HepG2 (cell line): Measurements from ENCODE around the gene MDP1. TPM values are rescaled to one million over a fixed set of nuclear protein-coding genes. Genes with fewer than 3 reads are reported as not detected.

ENCODE experiments used
- ARID2 ChIP-seq: sonication (generic); formaldehyde crosslinking; IDR thresholded peaks from 2 replicates; pipeline ENCODE4 v1.8.1; 2022; ENCODE audit warnings: mild to moderate bottlenecking, missing genetic modification reagents, borderline replicate concordance
- ATF7 ChIP-seq, 2 experiments: fragments of 450-650 bp in 1 of 2; sonication (generic) in 1 of 2; formaldehyde crosslinking in 1 of 2; IDR thresholded peaks; 2 replicates each; pipeline versions ENCODE4 v1.4.0 to v1.6.1; 2016 to 2020; ENCODE audit warnings: antibody characterized with exemption in 1 of 2, mild to moderate bottlenecking in 1 of 2, missing genetic modification reagents in 1 of 2
- DRAP1 ChIP-seq: IDR thresholded peaks from 2 replicates; pipeline ENCODE4 v1.6.1; 2016; ENCODE audit warnings: missing genetic modification reagents, missing compliant biosample characterization
- HINFP ChIP-seq: sonication (generic); formaldehyde crosslinking; IDR thresholded peaks from 2 replicates; pipeline ENCODE4 v1.4.0; 2020; ENCODE audit warnings: low read depth, mild to moderate bottlenecking, missing genetic modification reagents
- HNRNPUL1 ChIP-seq: fragments of 200-400 bp; formaldehyde crosslinking; IDR thresholded peaks from 2 replicates; pipeline ENCODE4 v1.6.1; 2017; ENCODE audit warnings: low read depth, mild to moderate bottlenecking, low read length, moderate library complexity
- HOXA3 ChIP-seq: sonication (generic); formaldehyde crosslinking; IDR thresholded peaks from 2 replicates; pipeline ENCODE4 v1.5.0; 2020; ENCODE audit warnings: missing genetic modification reagents
- HOXA9 ChIP-seq: sonication (generic); formaldehyde crosslinking; IDR thresholded peaks from 2 replicates; pipeline ENCODE4 v1.8.1; 2022; ENCODE audit warnings: missing genetic modification reagents, mild to moderate bottlenecking, moderate library complexity, borderline replicate concordance
- ISL2 ChIP-seq: sonication (generic); formaldehyde crosslinking; IDR thresholded peaks from 2 replicates; pipeline ENCODE4 v1.5.0; 2020; ENCODE audit warnings: missing genetic modification reagents
- MED8 ChIP-seq: sonication (generic); formaldehyde crosslinking; IDR thresholded peaks from 2 replicates; pipeline ENCODE4 v1.8.1; 2023; ENCODE audit warnings: mild to moderate bottlenecking, missing genetic modification reagents; ENCODE audit not compliant: insufficient replicate concordance
- MEF2D ChIP-seq: sonication (generic); formaldehyde crosslinking; IDR thresholded peaks from 2 replicates; pipeline ENCODE4 v1.5.1; 2020; ENCODE audit warnings: mild to moderate bottlenecking, missing genetic modification reagents
- NFAT5 ChIP-seq: sonication (generic); formaldehyde crosslinking; IDR thresholded peaks from 2 replicates; pipeline ENCODE4 v1.4.0; 2020; ENCODE audit warnings: missing genetic modification reagents
- PAWR ChIP-seq: sonication (generic); formaldehyde crosslinking; IDR thresholded peaks from 2 replicates; pipeline ENCODE4 v1.4.0; 2020; ENCODE audit warnings: missing genetic modification reagents, mild to moderate bottlenecking, borderline replicate concordance
- PAX8 ChIP-seq: sonication (generic); formaldehyde crosslinking; IDR thresholded peaks from 2 replicates; pipeline ENCODE4 v1.8.0; 2022; ENCODE audit warnings: mild to moderate bottlenecking, missing genetic modification reagents, borderline replicate concordance
- SATB2 ChIP-seq: sonication (generic); formaldehyde crosslinking; IDR thresholded peaks from 2 replicates; pipeline ENCODE4 v1.5.0; 2020; ENCODE audit warnings: missing genetic modification reagents
- TAF1 ChIP-seq: sonication (generic); formaldehyde crosslinking; IDR thresholded peaks from 2 replicates; pipeline ENCODE4 v1.4.0; 2020; ENCODE audit warnings: missing genetic modification reagents
- TCF7 ChIP-seq: sonication (generic); IDR thresholded peaks from 2 replicates; pipeline ENCODE4 v1.6.1; 2016; ENCODE audit warnings: antibody characterized with exemption, low read depth
- TRIM22 ChIP-seq: fragments of 450-650 bp; IDR thresholded peaks from 2 replicates; pipeline ENCODE4 v1.6.1; 2017
- ZNF274 ChIP-seq: sonication (generic); formaldehyde crosslinking; IDR thresholded peaks from 2 replicates; pipeline ENCODE4 v1.5.1; 2020; ENCODE audit warnings: mild to moderate bottlenecking, missing genetic modification reagents
- polyA plus RNA-seq, 8 experiments: library from polyadenylated mRNA; depleted of rRNA in 3 of 8; stranded (reverse) in 7 of 8; unstranded in 1 of 8; fragments of >200 nt; fragmentation: Illumina TruSeq in 4 of 8; extraction: Trizol in 4 of 8; gene quantifications; 2 replicates each; pipeline versions ENCODE4 v1.2.1 to v1.2.3, GENCODE V29; 2011 to 2016; ENCODE audit warnings: low read depth in 4 of 8, missing spikeins in 1 of 8, mixed read lengths in 1 of 8; ENCODE audit not compliant: insufficient read depth in 1 of 8
- total RNA-seq, 5 experiments: library from RNA; depleted of rRNA; stranded (reverse); fragments of >200 nt; fragmentation: Illumina TruSeq; extraction: Trizol; gene quantifications; 2 replicates each; pipeline ENCODE4 v1.2.3, GENCODE V29; 2016; ENCODE audit warnings: low read depth in 1 of 5

MDP1 gene
- total and polyA plus RNA-seq, 2 of the 13 experiments (the other 11 are each of a cell fraction or from before 2014, with no cell fraction given), result 44.1 to 48.7 TPM

GRCh38 chr14:24215495-24216344, at the start of gene MDP1 (continued):
- TF ChIP-seq PAWR (CRISPR knock-in tag) (0 out of 2 replicates have a peak, but pooled peaks have one; percentile 49), MEF2D (CRISPR knock-in tag) (peak; percentile 94), ZNF274 (CRISPR knock-in tag) (peak; percentile 52; the same call in 1 of the 2 replicates), HOXA3 (peak; percentile 99), HINFP (CRISPR knock-in tag) (peak; percentile 70), ARID2 (peak; percentile 99), SATB2 (CRISPR knock-in tag) (peak; percentile 82), TRIM22 (no peak), NFAT5 (CRISPR knock-in tag) (peak; percentile 97), MED8 (peak; percentile 94), ATF7 (IDR thresholded peaks at IDR 0.05) (peak; percentile 47), ATF7 (CRISPR knock-in tag; IDR thresholded peaks at IDR 0.05) (peak; percentile 91), PAX8 (CRISPR knock-in tag) (peak; percentile 87), ISL2 (CRISPR knock-in tag) (peak; percentile 88), DRAP1 (CRISPR knock-in tag) (peak; percentile 94), TCF7 (no peak), HNRNPUL1 (no peak), TAF1 (CRISPR knock-in tag) (peak; percentile 99), HOXA9 (CRISPR knock-in tag) (peak; percentile 82; the same call in 1 of the 2 replicates)
